ENCODE data around the gene LMX1B.
"Not testable (repeated sequence)": the region's sequence is repeated elsewhere in the genome, so short reads cannot be mapped to it uniquely, and the experiment has no call there.

LMX1B gene

DNA sequence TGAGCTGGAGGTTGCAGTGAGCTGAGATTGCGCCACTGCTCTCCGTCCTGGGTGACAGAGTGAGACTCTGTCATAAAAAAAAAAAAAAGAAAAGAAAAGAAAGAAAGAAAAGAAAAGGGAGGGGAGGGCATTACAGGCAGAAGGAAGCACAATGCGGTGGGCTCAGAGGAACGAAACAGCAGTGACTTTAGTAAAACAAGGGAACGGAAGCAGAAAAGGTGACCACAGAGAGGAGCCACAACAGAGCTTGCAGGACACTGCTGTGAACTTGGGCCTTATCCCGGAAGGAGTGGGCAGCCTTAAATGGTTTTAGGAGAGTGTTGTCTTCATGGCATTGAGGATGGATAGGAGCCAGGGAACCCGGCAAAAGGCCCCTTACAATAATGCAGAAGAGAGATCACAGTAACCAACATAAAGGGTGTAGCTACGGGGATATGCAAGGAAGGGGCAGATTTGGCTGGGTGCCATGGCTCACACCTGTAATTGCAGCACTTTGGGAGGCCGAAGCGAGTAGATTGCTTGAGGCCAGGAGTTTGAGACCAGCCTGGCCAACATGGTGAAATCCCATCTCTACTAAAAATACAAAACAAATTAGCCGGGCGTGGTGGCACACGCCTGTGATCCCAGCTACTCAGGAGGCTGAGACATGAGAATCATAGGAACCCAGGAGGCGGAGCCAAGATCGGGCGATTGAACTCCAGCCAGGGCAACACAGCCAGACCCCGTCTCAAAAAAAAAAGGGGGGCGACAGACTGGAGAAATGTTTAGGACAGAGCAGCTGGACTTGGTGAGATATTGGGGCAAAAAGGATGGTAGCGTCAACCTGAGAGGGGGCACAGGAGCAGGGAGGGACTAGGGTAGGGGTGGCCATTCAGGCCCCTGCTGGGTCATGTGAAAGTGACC is 107.2 kb downstream of the LMX1B start:
- no peak for DNase-seq

- DNase-seq, result no peak
Measured at GRCh38 chr9:126721564-126721981, 107.8 kb downstream of the LMX1B start.

- DNase-seq, result peak; percentile 82
Measured at GRCh38 chr9:126722252-126722921, 108.7 kb downstream of the LMX1B start.

DNA sequence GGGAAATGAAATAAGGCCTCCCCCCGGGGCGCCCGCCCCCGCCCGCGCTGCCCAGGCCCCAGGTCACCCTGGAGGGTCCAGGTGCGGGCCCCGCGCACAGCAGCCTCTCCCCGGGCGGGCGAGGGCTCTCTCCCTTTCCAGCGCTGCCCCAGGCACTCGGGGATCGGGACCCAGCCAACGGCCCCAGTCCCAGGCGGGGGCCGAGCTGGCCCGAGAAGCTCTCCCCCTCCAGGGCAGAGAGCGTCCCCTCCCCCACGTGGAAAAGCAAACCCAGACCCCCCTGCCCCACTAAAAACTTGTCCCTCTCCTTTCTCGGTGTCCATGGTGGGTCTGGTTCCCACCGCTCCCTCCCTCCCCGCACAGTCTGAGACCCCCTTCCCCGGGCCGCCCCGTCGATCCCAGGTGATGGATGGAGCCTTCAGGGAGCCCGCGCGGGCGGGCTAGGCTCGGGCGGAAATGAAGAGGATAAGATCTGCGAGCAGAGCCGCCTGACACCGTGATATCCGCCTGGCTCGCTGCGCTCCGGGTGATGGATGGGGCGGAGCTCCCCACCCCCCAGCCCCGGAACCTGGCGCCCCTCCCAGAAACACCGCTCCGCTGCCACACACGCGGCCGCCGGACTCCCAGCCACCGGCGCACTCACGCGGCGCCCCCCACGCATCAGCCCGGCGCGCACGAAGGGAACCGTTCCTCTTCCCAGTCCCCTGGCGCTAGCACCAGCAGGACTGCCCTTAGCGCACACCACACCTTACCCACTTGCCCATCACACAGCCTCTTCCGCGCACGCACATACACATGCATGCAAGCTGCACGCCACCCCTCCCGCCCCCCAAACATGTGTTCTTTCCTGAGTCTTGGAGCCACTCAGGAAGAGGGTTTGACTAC is 109.4 kb downstream of the LMX1B start:
- DNase-seq, result peak; percentile 64

- peak; percentile 22 for DNase-seq
Measured at GRCh38 chr9:126723807-126724172, 110.1 kb downstream of the LMX1B start.

- DNase-seq, result no peak
Measured at GRCh38 chr9:126724226-126724625, 110.5 kb downstream of the LMX1B start.

- not testable (repeated sequence) for DNase-seq
Measured at GRCh38 chr9:126725485-126725884, 111.8 kb downstream of the LMX1B start.

DNA sequence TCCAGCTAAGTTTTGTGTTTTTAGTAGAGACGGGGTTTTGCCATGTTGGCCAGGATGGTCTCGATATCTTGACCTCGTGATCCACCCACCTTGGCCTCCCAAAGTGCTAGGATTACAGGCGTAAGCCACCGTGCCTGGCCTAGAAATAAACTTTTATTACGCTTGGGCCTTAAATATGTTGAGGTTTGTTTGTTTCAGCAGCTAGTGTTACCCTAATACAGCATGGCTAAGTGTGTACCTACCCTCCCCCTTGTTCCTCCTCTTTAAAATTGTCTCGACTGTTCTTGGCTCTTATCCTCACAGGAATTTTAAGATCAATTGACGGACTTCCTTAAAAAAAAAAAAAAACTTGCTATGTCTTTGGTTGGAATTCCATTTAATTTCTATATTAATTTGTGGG is 114.5 kb downstream of the LMX1B start:
- not testable (repeated sequence) for DNase-seq

DNA sequence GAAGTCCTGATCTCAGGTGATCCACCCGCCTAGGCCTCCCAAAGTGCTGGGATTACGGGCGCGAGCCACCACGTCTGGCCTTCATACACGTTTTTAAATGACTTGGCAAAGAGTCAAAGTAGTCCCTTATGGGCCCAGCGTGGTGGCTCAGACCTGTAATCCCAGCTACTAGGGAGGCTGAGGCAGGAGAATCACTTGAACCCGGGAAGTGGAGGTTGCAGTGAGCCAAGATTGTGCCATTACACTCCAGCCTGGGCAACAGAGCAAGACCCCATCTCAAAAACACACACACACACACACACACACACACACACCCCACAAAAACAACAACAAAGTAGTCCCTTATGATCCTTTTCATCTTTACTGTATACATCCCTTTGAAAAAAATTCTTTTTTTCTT is 116.9 kb downstream of the LMX1B start:
- DNase-seq, result not testable (repeated sequence)

DNA sequence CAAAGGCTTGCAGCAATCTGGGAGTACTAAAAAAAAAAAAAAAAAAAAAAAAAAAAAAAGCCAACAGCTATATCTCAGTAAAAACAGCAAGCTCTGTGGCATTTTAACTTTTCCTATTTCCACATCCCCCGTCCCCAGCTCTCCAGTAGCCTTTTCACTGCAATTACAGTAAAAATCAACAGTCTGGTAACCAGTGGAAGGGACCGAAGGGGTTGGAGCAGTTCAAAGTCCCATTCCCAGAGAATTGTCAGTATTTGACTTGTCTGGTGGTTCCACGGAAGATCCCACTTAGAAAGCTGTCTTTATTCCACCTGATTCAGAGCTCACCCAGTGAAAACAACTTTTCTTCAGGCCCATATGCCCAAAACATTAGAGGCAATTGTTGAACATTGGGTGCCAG is 119.3 kb downstream of the LMX1B start:
- DNase-seq, result no peak

DNA sequence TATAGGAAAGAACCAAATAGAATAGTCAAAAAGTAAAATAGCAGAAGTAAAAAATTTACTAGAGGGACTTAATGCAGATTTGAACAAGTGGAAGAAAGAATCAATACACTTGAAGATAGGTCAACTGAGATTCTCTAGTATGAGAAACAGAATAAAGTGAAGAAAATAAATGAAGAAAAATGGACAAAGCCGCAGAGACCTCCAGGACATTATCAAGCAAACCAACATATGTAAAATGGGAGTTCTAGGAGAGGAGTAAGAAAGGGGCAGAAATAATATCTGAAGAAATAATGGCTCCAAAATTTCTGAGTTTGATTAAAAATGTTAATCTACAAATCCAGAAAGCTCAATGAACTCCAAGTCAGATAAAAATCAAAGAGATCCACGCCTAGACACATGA is 121.1 kb downstream of the LMX1B start:
- no peak for DNase-seq

- no peak for DNase-seq
Measured at GRCh38 chr9:126735482-126735881, 121.8 kb downstream of the LMX1B start.

DNA sequence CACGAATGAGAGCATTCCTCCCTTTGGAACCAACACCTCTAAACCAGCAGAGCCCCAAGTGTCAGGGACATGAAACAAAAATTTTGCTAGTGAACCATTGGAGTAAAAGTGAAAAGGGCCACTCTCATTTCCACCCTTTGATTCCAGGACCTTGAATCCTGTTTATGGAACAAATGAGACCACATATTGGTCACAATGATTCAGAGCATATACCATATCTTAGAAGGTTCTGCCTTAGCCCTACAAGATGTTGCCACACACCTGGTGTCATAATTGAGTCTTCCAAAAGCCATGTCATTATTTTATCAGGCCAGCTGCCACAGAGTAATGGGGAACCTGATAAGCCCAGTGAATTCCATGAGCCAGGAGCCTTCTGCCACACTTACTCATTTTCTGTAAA is 124.8 kb downstream of the LMX1B start:
- DNase-seq, result no peak

DNA sequence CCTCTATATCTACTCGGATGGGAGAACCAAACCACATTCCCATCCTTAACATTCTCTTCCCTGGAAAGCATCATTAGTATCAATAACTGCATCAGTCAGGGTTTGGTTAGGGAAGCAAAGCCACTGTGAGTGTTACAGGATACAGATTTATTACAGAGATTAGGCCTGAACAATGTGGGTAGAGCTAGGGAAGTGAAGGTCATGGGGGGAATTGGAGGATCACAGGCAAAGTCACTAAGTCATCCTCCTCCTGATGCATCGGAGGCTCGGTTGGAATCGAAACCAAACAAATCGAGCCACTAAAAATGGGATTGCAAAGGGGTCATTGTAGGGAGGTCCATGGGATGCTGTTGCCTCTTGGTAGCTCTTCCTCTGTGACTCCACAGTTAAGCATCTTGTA is 129.3 kb downstream of the LMX1B start:
- no peak for DNase-seq

DNA sequence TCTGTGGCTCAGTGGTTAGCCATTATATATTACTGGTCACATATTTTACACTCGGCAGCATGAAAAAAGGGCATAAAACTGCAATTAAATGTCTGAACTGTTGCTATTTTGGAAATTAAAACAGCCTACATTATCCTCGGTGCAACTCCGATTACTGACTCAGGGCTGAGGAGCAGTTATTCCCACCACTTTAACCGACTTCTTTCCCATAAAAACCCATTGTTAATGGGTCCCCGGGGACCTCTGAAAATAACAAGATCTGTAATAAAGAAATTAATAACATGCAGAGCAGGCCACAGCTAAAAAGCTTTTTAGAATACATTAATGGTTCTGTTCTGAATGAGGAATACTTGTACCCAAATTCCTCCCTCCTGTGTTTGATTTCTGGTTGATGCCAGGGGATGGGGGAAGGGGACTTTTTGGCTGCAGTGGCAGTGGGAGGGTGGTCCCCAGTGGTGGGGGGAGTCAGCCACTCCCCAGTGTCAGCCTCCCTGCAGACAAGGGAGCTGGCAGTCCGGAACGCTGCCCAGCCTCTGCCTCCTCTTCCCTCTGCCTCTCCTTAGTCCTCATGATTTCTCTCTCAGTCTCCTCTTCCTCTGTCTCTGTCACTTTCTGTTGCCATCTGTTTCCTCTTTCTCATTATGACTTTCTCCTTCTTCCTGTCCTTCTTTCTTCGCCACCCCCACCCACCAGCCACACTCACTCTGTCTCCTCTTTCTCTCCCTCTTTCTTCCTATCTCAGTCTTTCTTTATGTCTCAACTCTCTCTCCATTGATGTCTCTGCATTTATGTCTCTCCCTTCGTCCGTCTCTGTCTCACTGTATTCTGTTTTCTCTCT is 132.1 kb downstream of the LMX1B start:
- DNase-seq, result no peak

Measured in NCI-H226 (cell line).